GM12891 (cell line): ENCODE results near the gene EIF5B.

Source experiments
- DNase-seq: peaks from one replicate; pipeline ENCODE4 v3.0.0; 2011; ENCODE audit warnings: low spot score; ENCODE audit not compliant: insufficient read length
- FAIRE-seq: peaks from 2 replicates; lab custom pipeline; 2011; peaks lifted over from hg19 to GRCh38; lab: Jason Lieb, UNC
- PAX5 ChIP-seq: IDR thresholded peaks from 2 replicates; pipeline ENCODE4 v1.6.1; 2011; ENCODE audit warnings: low read length, moderate library complexity, mild to moderate bottlenecking; ENCODE audit not compliant: insufficient read depth, severe bottlenecking
- POLR2A ChIP-seq: IDR thresholded peaks from 2 replicates; pipeline ENCODE4 v1.6.1; 2011; ENCODE audit warnings: low read depth, low read length, control low read depth
- POLR2AphosphoS5 ChIP-seq: IDR thresholded peaks from 2 replicates; pipeline ENCODE4 v1.6.1; 2011; ENCODE audit warnings: low read depth, low read length, control low read depth
- POU2F2 ChIP-seq: IDR thresholded peaks from 2 replicates; pipeline ENCODE4 v1.6.1; 2011; ENCODE audit warnings: low read depth, mild to moderate bottlenecking, control low read depth, low read length, moderate library complexity
- SPI1 ChIP-seq: IDR thresholded peaks from 2 replicates; pipeline ENCODE4 v1.6.1; 2011; ENCODE audit warnings: low read depth, low read length, control low read depth
- TAF1 ChIP-seq: IDR thresholded peaks from 2 replicates; pipeline ENCODE4 v1.6.1; 2011; ENCODE audit warnings: low read depth, low read length, control low read depth

The EIF5B gene

GRCh38 chr2:99410276-99410675 is 73.1 kb downstream of the EIF5B start:
- no peak for DNase-seq
- TF ChIP-seq POLR2AphosphoS5 (no peak), TAF1 (no peak), POU2F2 (no peak), PAX5 (no peak), POLR2A (no peak), SPI1 (no peak)

DNA sequence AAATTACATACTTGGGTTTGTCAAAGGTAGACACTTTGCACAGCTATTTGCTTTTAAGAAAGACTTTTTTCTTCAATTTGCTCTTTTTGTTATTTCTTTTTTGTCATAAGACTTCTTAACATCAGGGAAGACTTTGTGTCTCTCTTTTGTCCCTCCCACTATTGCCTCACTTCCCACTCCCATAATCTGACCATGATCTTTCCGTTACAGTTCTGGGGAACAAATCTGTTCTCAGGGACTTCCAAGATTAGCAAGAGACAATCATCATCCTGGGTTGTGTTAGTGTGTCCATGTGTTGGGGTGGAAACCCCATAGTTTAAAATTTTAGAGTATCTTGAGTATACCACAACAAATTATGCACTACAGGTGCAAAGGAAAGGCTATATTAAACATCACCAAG is 77.4 kb downstream of the EIF5B start:
- TF ChIP-seq SPI1 (no peak), PAX5 (no peak), POU2F2 (no peak), TAF1 (no peak), POLR2AphosphoS5 (no peak), POLR2A (no peak)
- FAIRE-seq = no peak
- DNase-seq = no peak

More at GRCh38 chr2:99410276-99410675, 73.1 kb downstream of the EIF5B start:
- FAIRE-seq = no peak

- no peak for TF ChIP-seq SPI1
- no peak for TF ChIP-seq TAF1
- no peak for TF ChIP-seq POLR2A
- no peak for TF ChIP-seq PAX5
- TF ChIP-seq POLR2AphosphoS5 = no peak
- TF ChIP-seq POU2F2 = no peak
- DNase-seq = no peak
- FAIRE-seq = no peak
Measured at GRCh38 chr2:99417396-99417795, 80.2 kb downstream of the EIF5B start.

DNA sequence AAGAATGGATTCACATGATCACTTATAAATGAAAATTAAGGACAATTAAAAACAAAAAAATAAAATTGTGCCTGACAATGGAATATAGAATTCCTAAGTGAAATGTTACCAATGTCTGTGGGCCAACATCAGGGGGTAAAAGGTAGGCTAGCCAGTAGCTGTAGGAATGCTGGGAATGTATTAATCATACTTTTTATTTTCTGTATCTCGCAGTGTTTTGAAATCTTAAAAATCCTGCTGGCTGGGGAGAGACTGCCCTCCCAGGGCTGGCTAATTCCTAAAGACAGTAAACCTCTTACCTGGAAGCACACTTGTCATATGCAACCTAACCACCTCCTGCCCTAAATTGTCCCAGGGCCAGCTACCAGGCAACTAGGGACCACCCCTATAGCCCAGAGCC is 82.8 kb downstream of the EIF5B start:
- TF ChIP-seq POLR2A (no peak), POLR2AphosphoS5 (no peak), PAX5 (no peak), SPI1 (no peak), TAF1 (no peak), POU2F2 (no peak)
- no peak for DNase-seq
- no peak for FAIRE-seq

DNA sequence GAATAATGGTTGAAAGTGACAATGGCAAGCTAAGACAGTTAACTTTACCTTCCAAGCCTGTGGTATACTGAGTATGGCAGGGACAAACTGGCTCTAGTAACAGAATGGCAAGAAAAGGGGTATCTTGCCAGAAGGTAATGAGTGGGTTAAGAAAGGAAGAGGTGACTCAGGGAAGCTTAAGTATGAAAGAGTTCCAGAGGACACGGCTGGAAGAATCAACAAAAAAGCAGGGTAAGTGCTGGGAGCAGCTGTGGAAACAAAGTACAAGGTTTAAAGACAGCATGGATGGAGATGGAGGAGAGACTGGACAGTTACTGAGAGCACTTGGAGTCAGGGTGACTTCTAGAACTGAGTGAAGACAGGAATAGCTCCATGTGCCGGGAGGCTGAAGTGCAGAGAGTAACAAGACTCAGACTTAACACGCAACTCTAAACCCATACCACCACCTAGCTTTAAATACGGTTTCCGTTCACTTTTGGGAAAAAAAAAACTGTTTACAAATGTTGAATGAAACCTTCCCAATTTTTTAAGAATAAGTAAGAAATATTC is 83.6 kb downstream of the EIF5B start:
- TF ChIP-seq SPI1 = no peak
- TF ChIP-seq PAX5 = no peak
- no peak for TF ChIP-seq TAF1
- no peak for DNase-seq
- no peak for FAIRE-seq

GRCh38 chr2:99421469-99421868 is 84.3 kb downstream of the EIF5B start:
- FAIRE-seq (no peak), DNase-seq (no peak)
- TF ChIP-seq POLR2AphosphoS5 (no peak), POLR2A (no peak), POU2F2 (no peak), SPI1 (no peak), PAX5 (no peak), TAF1 (no peak)

GRCh38 chr2:99422599-99422998 is 85.4 kb downstream of the EIF5B start:
- peak; percentile 56 for FAIRE-seq

DNA sequence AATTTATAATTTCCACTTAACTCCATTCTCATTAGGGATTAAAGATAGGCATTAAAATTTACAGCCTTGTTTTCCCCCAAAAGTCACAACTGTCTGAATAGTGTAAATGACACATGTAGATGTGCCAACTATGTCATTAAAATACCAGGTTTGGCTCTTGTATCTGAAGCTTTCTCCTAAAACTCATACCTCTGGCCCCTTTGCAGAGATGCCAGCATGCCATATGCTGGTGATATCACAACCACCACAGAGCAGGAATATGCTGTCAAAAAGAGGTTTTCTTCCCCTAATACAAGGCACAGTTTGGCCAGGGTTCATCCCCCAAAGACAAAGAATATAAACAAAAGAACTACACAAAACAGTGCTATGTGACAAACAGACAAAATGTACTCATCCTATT is 87.2 kb downstream of the EIF5B start:
- TF ChIP-seq PAX5 (no peak), POU2F2 (no peak), SPI1 (no peak), TAF1 (no peak), POLR2A (no peak), POLR2AphosphoS5 (no peak)
- DNase-seq (no peak), FAIRE-seq (no peak)

More at GRCh38 chr2:99422599-99422998, 85.4 kb downstream of the EIF5B start:
- TF ChIP-seq TAF1 (no peak), POLR2AphosphoS5 (no peak), PAX5 (no peak), POU2F2 (no peak), SPI1 (peak; percentile 71; the same call in 1 of the 2 replicates), POLR2A (no peak)
- peak; percentile 9 for DNase-seq

DNA sequence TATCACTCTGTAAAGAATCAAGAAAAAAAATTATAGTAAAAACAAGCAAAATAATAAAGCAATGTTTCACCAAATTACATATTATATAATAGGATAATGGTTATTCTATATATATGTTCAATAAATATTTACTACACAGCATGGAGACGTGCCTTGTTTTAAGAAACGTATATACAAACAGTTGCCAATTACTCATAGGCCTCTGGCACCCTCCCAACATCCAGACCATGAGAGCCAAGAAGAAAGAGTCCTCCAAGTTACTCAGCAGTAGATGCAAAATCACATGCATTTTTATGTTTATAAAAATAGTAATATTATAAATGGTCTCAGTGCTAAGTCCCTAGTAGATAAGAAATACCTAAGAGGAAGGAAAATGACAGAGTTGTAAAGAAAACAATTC is 87.8 kb downstream of the EIF5B start:
- FAIRE-seq (no peak), DNase-seq (no peak)
- TF ChIP-seq PAX5 (no peak), POLR2AphosphoS5 (no peak), SPI1 (no peak), TAF1 (no peak), POU2F2 (no peak), POLR2A (no peak)
